HL-60 (cell line): ENCODE results near the gene PLA1A.

Experiments
- CTCF ChIP-seq: IDR thresholded peaks from one replicate; pipeline ENCODE4 v1.5.1; 2011; ENCODE audit warnings: low read length, control low read depth, inconsistent platforms; ENCODE audit not compliant: insufficient read depth
- POLR2AphosphoS5 ChIP-seq: IDR thresholded peaks from 2 replicates; pipeline ENCODE4 v1.6.1; 2012; ENCODE audit warnings: low read depth

- TF ChIP-seq CTCF (no peak), POLR2AphosphoS5 (no peak)
These were observed 60.4 kb downstream of the PLA1A start for GRCh38 chr3:119657887-119658702.
